Left kidney (tissue), 2 donors: ENCODE measurements around the gene SASS6. TPM values are rescaled to one million over a fixed set of nuclear protein-coding genes. Genes with fewer than 3 reads are reported as not detected.
"Not testable (repeated sequence)": the region's sequence is repeated elsewhere in the genome, so short reads cannot be mapped to it uniquely, and the experiment has no call there.

Experiments used
- DNase-seq: peaks from one replicate; pipeline ENCODE4 v3.0.0-alpha.2; 2013
- polyA plus RNA-seq: library from polyadenylated mRNA; unstranded; fragments of 120-200 nt; gene quantifications from one replicate; pipeline ENCODE4 v1.2.1, GENCODE V29; 2013; ENCODE audit not compliant: insufficient read length

Gene SASS6
- polyA plus RNA-seq, 1 donor, result 12.2 TPM

DNA sequence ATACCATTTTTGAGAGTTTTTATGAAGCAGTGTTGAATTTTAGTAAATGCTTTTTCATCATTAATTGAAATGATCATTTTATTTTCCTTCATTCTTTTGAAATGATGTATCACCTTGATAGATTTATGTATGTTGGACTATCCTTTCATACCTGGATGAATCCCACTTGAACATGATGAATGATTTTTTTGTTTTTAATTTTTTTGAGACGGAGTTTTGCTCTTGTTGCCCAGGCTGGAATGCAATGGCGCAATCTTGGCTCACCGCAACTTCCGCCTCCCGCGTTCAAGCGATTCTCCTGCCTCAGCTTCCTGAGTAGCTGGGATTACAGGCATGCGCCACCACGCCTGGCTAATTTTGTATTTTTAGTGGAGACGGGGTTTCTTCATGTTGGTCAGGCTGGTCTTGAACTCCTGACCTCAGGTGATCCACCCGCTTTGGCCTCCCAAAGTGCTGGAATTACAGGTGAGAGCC is 85.5 kb downstream of the SASS6 start:
- DNase-seq, result not testable (repeated sequence)

DNA sequence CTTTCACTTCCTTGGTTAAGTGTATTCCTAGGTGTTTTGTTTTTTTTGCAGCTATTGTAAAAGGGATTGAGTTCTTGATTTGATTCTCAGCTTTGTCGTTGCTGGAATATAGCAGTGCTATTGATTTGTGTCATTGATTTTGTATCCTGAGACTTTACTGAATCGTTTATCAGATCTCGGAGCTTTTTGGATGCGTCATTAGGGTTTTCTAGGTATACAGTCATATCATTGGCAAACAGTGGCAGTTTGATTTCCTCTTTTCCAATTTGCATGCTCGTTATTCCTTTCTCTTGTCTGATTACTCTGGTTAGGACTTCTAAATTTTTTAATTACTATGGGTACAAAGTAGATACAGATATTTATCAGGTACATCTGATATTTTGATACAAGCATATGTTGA is 87.5 kb downstream of the SASS6 start:
- DNase-seq, result no peak

DNA sequence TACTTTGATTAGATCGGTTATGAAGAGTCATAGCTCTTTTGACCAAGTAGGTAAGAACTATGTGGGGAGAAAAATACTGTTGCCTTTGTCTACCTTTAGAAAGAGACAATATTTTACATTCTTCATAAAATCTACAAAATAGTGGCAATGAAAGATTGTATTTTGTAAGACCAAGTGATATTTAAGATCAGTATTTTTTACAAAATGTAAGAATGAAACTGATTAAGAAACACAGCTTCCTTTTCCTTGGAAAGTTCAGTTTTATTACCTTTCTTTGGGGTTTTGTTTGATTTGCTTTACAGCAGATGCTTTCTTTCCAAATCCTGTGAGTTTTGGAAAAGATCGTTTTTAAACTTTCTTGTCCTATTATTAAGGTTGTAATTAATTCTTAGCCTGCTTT is 93.1 kb downstream of the SASS6 start:
- DNase-seq, result peak; percentile 6

DNA sequence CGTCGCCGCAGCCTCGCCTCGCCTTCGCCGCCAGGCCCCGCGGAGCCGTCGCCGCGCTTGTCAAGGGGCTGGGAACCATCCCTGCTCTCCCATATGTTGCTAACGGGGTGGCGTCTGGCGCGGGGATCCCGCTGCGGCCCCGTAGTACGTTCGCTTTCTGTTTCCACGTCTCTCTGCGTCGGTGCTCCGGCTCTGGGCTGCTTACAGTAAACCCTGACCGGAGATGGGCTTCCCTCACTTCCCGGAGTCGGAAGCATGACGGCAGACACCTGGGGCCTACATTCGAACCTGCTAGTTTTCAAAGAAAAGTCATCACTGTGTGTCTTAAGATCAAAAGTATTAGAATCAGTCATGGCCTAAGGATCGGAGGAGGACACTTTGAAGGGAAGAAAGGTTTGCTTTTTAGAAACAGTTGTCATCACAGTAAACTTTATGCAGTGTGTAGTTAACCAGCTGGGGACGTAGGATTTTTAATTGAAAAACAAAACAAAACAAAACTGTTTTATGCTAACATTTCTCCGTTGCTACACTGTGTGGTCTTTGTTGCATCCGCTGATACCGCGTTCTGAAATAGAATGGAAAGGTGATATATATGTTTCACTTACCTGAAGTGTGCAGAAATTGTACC is 94.0 kb downstream of the SASS6 start:
- DNase-seq, result peak; percentile 60

DNA sequence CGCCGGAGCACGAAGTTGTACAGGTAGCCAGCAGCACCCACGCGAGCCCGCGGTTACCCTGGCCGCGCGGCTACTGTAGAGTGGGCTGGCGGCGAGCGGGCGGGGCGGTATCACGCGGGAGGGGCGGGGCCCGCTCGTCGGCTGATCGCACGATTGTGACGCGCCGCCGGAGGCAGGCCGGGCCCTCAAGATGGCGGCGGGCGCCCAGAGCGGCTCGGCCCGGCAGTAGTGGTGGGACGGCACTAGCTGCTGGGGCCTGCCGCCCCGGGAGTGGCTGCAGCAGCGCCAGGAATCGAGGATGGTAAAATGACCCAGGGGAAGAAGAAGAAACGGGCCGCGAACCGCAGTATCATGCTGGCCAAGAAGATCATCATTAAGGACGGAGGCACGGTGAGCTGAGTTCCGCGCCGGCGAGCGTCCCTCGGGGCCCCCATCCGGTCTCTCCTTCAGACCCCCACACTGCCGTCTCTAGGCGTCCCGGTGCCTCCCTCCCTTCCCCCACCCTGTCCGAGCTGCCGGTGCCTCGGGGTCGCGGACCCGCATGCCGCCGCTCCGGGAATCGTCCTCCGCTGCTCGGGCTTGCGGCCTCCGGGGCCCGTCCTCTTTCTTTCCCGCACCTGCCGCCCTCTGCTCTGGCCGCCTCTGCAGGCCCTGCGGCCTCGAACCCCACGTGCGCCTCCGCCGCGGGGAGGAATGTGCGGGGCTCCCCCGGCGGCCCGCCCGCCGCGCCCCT is 94.6 kb downstream of the SASS6 start:
- peak; percentile 87 for DNase-seq

DNA sequence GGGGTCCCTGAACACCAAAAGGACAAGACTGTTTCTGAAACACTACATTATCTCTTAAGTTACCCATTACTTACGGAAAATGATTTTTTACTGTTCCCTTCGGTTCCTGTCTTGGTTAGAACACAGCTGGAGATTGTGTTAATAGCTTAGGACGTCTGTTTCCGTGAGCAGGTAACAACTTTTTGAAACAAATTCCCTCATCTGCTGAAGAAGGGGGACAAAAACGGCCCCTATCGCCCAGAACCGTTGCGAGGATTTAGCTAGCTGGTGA is 95.1 kb downstream of the SASS6 start:
- DNase-seq, result no peak

DNA sequence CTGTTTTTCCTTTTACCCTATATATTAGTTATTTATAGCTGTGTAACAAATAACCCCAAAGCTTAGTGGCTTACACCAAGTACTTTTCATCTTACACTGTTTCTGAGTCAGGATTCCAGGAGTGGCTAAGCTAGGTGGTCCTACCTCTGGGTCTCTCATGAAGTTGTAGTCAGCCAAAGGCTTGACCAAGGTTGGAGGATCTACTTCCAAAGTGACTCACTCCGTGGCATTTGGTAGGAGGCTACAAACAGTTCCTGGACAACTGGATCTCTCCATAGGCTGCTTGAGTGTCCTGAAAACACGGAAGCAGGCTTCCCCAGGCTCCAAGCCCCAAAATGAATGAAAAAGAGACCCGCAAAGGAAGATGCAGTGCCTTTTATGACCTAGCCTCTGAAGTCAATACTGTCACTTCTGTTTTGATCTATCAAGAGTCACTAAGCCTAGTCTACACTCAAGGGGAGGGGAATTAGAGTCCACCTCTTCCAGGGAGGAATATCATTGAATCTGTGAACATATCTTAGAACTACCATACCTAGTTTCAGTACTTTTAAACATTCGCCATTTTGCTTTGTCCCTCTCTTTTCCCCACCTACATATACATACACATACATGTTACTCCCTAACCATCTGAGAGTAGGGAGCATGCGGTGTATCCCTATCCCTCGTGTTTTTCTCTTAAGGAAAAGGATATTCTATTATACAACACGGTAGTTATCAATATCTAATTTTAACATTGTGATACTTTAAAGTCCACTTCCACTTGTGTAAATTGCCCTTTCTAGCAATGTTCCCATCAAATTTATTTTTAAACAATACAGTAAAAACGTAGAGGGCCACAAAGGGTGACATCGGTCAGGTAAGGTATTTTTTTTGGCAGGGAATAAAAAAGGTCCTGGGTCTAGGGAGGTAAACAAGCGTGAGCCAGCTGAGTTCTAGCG is 95.7 kb downstream of the SASS6 start:
- peak; percentile 22 for DNase-seq

DNA sequence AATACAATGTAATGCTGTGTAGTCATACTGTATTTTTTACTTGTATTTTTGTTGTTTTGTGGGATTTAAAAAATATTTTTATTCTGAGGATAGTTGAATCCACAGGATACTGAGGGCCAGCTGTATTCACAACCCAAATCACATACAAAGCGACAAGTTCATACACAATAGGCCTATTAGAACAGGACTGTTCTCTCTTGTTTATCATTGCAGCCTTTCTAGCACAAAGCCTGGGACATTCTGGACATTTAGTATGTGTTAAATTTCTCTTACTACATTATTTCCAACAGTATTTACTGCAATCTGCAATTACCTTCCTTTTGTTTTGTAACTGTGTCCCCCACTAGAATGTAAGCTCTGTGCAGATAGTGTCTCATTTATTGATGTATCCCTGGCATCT is 97.5 kb downstream of the SASS6 start:
- no peak for DNase-seq

DNA sequence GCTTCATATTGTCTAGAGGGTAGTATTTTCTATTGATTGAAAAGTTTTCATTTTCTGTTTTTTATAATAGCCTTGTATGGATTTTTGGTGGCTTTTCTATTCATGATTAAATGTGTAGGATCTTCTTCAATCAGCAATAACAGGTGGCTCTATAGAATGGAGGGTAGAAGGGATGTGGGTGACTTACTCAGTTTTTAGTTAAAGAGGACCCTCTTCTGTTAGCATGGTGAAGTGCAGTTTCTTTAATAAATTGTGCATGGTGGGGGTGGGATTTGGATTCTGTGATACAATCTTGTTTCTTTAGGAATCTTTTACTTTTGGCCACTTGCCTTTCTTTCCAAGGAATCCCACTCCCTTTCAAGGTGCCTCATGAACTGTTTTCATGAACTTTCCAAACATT is 98.3 kb downstream of the SASS6 start:
- DNase-seq, result peak; percentile 38

Other genes starting within 250 kb of the SASS6 start
- gene SLC35A3, start 162.9 kb downstream of the SASS6 start, polyA plus RNA-seq, result 41.7 TPM
- gene TRMT13, start 233 bp upstream of the SASS6 start, polyA plus RNA-seq, result 44.2 TPM
- 4.6 TPM for gene LRRC39, start 45.3 kb upstream of the SASS6 start, polyA plus RNA-seq
- gene DBT, start 116.9 kb upstream of the SASS6 start, polyA plus RNA-seq, result 29.7 TPM
- 35.4 TPM for gene RTCA, start 133.3 kb upstream of the SASS6 start, polyA plus RNA-seq
- gene CDC14A, start 219.6 kb upstream of the SASS6 start, polyA plus RNA-seq, result 32.9 TPM